Measurements from ENCODE around the gene SVIL. TPM values are rescaled to one million over a fixed set of nuclear protein-coding genes. Genes with fewer than 3 reads are reported as not detected.
"Not testable (repeated sequence)": the region's sequence is repeated elsewhere in the genome, so short reads cannot be mapped to it uniquely, and the experiment has no call there.

The SVIL gene
- total and polyA plus RNA-seq, 11 donors: 95.2 to 589 (median 355) TPM

GRCh38 chr10:29508554-29509244 is 126.1 kb downstream of the SVIL start:
- TF ChIP-seq CTCF (IDR thresholded peaks at IDR 0.05) (no peak), POLR2A (IDR thresholded peaks at IDR 0.05) (no peak)
- H3K4me3 ChIP-seq: no peak overlapping the region
- H3K9me3 ChIP-seq: no peaks in the 10 kb centered on the region
- peaks cover 0 to 76% (median 35%) of the 10 kb centered on the region in 9 donors for H3K36me3 ChIP-seq
- ATAC-seq: no peak
- intact Hi-C loops (cut with DNase I): loop anchor here in 1 of 10 donors (10.0 kb wide), 1 partner anchor 1166 kb away; no protein-coding TSS in a partner anchor
- H3K27me3 ChIP-seq: no peaks in the 10 kb centered on the region
- peak overlapping the region in 4 of 12 donors; percentile 13 to 59 (median 45) for H3K27ac ChIP-seq
- H3K4me1 ChIP-seq: peaks cover 0 to 31% (median 5%) of the 10 kb centered on the region in 12 donors
- no peak for DNase-seq
- 71 to 81% (median 75%) methylated on average over 13 of the region's 13 CpGs for WGBS, 4 donors

- ATAC-seq, H3K27me3 ChIP-seq, H3K27ac ChIP-seq, H3K9me3 ChIP-seq, DNase-seq, H3K4me3 ChIP-seq: not testable (repeated sequence)
- peaks cover 0 to 24% (median 3%) of the 10 kb centered on the region in 12 donors for H3K4me1 ChIP-seq
- WGBS, 4 donors: 72 to 97% (median 86%) methylated on average over 2 to 4 of the region's 4 CpGs
- intact Hi-C loops (cut with DNase I): loop anchor here in 1 of 10 donors (10.0 kb wide), 1 partner anchor 1167 kb away; no protein-coding TSS in a partner anchor
- H3K36me3 ChIP-seq: peaks cover 0 to 79% (median 35%) of the 10 kb centered on the region in 9 donors
Measured at GRCh38 chr10:29507750-29508149, 127.0 kb downstream of the SVIL start.

- Histone ChIP-seq H3K27ac (peak overlapping the region in 1 of 12 donors; percentile 60), H3K36me3 (peaks cover 0 to 76% (median 24%) of the 10 kb centered on the region in 9 donors), H3K4me1 (peaks cover 0 to 18% (median 0%) of the 10 kb centered on the region in 12 donors)
- ATAC-seq, H3K27me3 ChIP-seq, DNase-seq, H3K9me3 ChIP-seq, H3K4me3 ChIP-seq: not testable (repeated sequence)
- intact Hi-C loops (cut with DNase I): loop anchor here in 1 of 10 donors (10.0 kb wide), 1 partner anchor 1168 kb away; no protein-coding TSS in a partner anchor
- WGBS, 4 donors: 80 to 90% (median 85%) methylated on average over 6 to 11 of the region's 11 CpGs
Measured at GRCh38 chr10:29506324-29506921, 128.3 kb downstream of the SVIL start.

- Histone ChIP-seq H3K27me3 (no peaks in the 10 kb centered on the region), H3K4me1 (peaks cover 0 to 3% (median 0%) of the 10 kb centered on the region in 12 donors), H3K27ac (peak overlapping the region in 1 of 12 donors; percentile 9), H3K4me3 (no peak overlapping the region), H3K9me3 (no peaks in the 10 kb centered on the region), H3K36me3 (peaks cover 0 to 83% (median 14%) of the 10 kb centered on the region in 9 donors)
- WGBS, 4 donors: 65 to 79% (median 68%) methylated on average over 1 of the region's 1 CpG
- no peak for DNase-seq
- intact Hi-C loops (cut with DNase I): loop anchor here in 1 of 10 donors (10.0 kb wide), 1 partner anchor 1172 kb away; no protein-coding TSS in a partner anchor
- TF ChIP-seq POLR2A (IDR thresholded peaks at IDR 0.05): no peak
- TF ChIP-seq CTCF (IDR thresholded peaks at IDR 0.05): no peak
- no peak for ATAC-seq
Measured at GRCh38 chr10:29502351-29502750, 132.4 kb downstream of the SVIL start.

- Histone ChIP-seq H3K4me1 (no peaks in the 10 kb centered on the region), H3K36me3 (peaks cover 0 to 83% (median 18%) of the 10 kb centered on the region in 9 donors), H3K27ac (no peak overlapping the region), H3K27me3 (no peaks in the 10 kb centered on the region), H3K4me3 (no peak overlapping the region), H3K9me3 (no peaks in the 10 kb centered on the region)
- TF ChIP-seq POLR2A (IDR thresholded peaks at IDR 0.05) (no peak), CTCF (IDR thresholded peaks at IDR 0.05) (no peak)
- peak in 2 of 4 donors; percentile 31 to 51 for ATAC-seq
- 91 to 93% (median 92%) methylated on average over 7 of the region's 7 CpGs for WGBS, 4 donors
- intact Hi-C loops (cut with DNase I): loop anchor here in 1 of 10 donors (10.0 kb wide), 1 partner anchor 1173 kb away; no protein-coding TSS in a partner anchor
- DNase-seq: no peak
Measured at GRCh38 chr10:29501692-29502091, 133.1 kb downstream of the SVIL start.

All from heart left ventricle (tissue), 16 donors.